NB4 (cell line): ENCODE results near the gene CYB5A.

Source experiments
- DNase-seq: peaks from one replicate; pipeline ENCODE4 v3.0.0; 2010; ENCODE audit warnings: low read depth
- H3K4me3 ChIP-seq: one replicate; pipeline ENCODE4 v1.5.1; 2011; ENCODE audit warnings: mild to moderate bottlenecking, low read depth, low read length, moderate library complexity
- MYC ChIP-seq: IDR thresholded peaks from 2 replicates; pipeline ENCODE4 v1.6.1; 2011; ENCODE audit warnings: low read depth, low read length
- POLR2A ChIP-seq: IDR thresholded peaks from 2 replicates; pipeline ENCODE4 v1.6.1; 2011; ENCODE audit warnings: mild to moderate bottlenecking; ENCODE audit not compliant: insufficient read length; ENCODE audit errors: extremely low read depth
- TF ChIP-seq, protein P1 (sequence below): IDR thresholded peaks from 2 replicates; pipeline ENCODE4 v1.6.1; 2011; ENCODE audit warnings: low read depth, low read length
- TF ChIP-seq, protein P2 (sequence below): IDR thresholded peaks from one replicate; pipeline ENCODE4 v1.5.1; 2012; ENCODE audit warnings: low read depth, low read length

The CYB5A gene

DNA sequence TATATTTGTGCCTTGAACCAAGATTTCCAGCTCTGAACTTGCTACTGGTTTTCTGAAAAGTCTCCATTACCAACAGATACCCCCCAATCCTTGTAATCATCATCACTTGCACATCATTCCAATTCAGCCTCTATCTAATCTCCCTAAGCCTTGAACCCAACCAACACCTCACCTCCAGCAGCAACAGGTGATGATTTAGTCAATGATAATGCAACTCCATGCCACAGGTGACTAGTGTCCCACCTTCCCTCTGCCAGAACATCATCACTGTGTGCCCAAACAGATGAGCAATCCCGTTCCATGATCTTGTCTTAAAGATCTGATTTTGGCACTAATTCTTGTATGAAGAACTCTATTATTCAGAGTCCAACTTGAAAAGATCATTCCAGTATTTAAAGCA, 75.9 kb downstream of the CYB5A start:
- H3K4me3 ChIP-seq = no peak overlapping the region
- no peak for DNase-seq
- TF ChIP-seq, protein P1, sequence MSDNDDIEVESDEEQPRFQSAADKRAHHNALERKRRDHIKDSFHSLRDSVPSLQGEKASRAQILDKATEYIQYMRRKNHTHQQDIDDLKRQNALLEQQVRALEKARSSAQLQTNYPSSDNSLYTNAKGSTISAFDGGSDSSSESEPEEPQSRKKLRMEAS = no peak
- TF ChIP-seq, protein P2, sequence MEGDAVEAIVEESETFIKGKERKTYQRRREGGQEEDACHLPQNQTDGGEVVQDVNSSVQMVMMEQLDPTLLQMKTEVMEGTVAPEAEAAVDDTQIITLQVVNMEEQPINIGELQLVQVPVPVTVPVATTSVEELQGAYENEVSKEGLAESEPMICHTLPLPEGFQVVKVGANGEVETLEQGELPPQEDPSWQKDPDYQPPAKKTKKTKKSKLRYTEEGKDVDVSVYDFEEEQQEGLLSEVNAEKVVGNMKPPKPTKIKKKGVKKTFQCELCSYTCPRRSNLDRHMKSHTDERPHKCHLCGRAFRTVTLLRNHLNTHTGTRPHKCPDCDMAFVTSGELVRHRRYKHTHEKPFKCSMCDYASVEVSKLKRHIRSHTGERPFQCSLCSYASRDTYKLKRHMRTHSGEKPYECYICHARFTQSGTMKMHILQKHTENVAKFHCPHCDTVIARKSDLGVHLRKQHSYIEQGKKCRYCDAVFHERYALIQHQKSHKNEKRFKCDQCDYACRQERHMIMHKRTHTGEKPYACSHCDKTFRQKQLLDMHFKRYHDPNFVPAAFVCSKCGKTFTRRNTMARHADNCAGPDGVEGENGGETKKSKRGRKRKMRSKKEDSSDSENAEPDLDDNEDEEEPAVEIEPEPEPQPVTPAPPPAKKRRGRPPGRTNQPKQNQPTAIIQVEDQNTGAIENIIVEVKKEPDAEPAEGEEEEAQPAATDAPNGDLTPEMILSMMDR = no peak
- TF ChIP-seq MYC (no peak), POLR2A (no peak)

DNA sequence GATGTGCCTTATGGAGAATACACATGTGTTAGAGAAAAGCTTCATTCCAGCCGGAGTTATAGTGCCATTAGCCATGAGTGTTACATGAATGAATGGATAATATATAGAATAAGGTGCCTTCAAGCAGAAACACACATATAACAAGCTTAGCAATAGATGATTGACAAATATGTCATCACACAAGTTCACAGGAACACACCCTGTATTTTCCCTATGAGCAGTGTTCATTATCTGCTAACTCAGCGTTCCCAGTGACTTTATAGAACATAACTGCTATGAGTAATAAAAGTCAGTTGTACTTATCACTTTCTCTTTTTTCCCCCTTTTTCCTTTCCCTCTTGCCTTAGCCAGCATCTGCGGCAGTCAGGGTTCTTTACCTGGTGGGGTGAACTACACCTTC, 78.3 kb downstream of the CYB5A start:
- H3K4me3 ChIP-seq = no peak overlapping the region
- TF ChIP-seq MYC (no peak), POLR2A (no peak)
- TF ChIP-seq, protein P2 = no peak
- TF ChIP-seq, protein P1 = no peak
- DNase-seq = no peak

DNA sequence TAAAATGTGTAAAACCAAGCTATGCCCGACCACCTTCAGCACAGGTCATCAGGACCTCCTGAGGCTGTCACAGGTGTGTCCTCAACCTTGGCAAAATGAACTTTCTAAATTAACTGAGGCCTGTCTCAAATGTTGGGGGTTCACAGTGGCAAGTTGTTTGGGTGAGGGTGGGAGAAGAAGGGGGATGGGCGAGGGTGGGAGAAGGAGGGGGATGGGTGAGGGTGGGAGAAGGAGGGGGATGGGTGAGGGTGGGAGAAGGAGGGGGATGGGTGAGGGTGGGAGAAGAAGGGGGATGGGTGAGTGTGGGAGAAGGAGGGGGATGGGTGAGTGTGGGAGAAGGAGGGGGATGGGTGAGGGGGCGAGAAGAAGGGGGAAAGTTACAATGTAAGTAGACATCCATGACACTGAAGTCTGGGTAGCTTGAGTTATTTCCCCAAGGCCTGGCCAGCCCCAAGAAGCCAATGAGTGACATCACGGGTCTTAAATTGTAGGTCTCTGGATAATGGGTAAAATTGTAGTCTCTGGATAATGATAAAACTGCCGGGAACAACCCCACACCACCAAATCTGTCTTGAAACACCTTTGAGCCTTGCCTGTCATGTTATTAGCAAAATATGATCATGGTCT, 87.1 kb downstream of the CYB5A start:
- DNase-seq = peak; percentile 22
- TF ChIP-seq, protein P1 = no peak
- TF ChIP-seq, protein P2 = no peak
- TF ChIP-seq POLR2A (no peak), MYC (no peak)
- no peak overlapping the region for H3K4me3 ChIP-seq

DNA sequence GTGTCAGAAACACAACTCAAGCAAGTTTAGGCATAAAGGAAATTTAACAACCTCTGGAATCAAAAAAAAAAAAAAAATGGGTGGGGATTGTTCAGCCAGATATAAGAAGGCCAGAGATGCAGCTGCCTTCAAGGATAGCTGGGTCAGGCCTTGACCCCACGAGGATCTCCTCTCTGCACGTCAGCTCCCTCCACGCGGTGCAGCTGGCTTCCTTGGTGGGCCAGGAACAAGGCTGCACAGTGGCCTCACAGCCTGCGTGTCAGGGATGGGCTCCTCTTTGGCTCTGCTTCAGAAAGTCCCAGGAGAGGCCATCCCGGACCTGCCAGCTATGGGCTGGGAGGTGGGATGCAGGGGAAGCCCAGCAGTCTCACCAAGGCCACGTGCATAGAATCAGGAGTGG, 88.0 kb downstream of the CYB5A start:
- no peak overlapping the region for H3K4me3 ChIP-seq
- no peak for DNase-seq
- TF ChIP-seq, protein P2 = no peak
- no peak for TF ChIP-seq POLR2A
- TF ChIP-seq, protein P1 = no peak
- TF ChIP-seq MYC = no peak
